ENCODE results near the gene SYTL3. TPM values are rescaled to one million over a fixed set of nuclear protein-coding genes. Genes with fewer than 3 reads are reported as not detected.

The SYTL3 gene
- total and polyA plus RNA-seq, 2 experiments from 2014 or later = 0.07 TPM; not detected in 1

DNA sequence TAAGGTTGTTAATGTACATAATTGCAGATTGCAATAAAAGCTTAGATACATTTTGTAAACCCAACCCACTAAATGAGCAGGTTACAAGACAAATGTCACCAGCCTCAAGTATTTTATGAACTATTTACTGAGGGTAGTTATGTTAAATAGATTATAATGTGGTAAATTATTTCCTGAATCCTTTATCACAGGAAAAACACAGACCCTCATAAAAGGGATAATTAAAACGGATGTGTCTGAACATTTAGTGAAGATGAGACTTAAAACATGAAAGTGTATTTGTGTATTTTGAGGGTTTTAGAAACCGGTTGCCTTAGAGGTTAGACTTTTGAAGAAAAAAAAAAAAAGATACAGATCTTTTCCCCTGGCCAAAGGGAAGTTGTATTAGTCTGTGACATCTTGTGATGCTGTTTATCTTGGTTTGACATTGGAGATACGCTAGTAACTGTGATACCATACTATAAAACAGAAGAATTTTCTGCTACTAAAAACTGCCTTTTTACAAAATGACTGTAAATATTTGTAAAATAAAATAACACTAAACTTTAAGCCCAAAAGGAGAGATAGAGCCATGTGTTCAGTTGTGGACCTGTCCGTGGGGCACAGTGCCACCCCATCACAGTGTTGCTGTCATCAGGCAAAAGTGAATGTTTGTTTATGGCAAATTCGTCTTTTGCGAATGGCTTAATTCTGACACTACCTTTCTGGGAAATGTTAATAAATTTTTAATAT lies 15.0 kb upstream of the SYTL3 start (continued):
- TF ChIP-seq, protein P1, sequence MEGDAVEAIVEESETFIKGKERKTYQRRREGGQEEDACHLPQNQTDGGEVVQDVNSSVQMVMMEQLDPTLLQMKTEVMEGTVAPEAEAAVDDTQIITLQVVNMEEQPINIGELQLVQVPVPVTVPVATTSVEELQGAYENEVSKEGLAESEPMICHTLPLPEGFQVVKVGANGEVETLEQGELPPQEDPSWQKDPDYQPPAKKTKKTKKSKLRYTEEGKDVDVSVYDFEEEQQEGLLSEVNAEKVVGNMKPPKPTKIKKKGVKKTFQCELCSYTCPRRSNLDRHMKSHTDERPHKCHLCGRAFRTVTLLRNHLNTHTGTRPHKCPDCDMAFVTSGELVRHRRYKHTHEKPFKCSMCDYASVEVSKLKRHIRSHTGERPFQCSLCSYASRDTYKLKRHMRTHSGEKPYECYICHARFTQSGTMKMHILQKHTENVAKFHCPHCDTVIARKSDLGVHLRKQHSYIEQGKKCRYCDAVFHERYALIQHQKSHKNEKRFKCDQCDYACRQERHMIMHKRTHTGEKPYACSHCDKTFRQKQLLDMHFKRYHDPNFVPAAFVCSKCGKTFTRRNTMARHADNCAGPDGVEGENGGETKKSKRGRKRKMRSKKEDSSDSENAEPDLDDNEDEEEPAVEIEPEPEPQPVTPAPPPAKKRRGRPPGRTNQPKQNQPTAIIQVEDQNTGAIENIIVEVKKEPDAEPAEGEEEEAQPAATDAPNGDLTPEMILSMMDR (conservative IDR thresholded peaks at IDR 0.05; ENCODE audit: low read depth in 2 of 2) = no peak
- no peak for TF ChIP-seq CREB1 (CRISPR knock-in tag; IDR thresholded peaks at IDR 0.05; ENCODE audit: low read depth)
- TF ChIP-seq ZNF114 (CRISPR knock-in tag; IDR thresholded peaks at IDR 0.05) = no peak

DNA sequence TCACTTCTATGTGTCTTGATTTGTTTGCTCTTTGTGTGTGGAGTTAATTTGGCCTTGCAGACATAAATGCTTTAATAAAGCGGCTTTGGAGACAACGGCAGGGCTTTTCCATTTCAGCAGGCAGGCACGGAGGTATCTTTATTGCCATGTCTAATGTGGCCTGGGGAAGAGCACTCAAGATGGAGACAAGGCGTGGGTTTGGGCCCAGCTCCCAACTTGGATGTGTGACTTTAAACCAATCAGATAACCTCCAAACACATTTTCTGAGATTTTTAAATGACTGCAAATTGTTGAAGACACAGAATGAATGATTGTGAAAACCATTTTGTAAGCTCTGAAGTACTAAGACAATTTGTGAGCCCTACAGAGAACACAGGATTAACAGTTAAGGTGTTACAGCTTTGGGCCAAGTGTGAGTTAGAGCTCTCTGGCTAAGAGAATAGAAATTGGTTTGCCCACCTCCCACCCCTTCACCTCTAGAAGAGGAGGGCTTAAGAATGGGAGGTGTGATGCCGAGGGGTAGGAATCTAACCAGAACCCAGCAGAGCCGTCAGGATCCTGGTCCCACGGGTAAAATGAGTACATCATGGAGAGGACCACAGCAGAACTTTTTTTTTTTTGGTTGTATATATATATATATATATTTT lies 14.3 kb upstream of the SYTL3 start:
- Mint-ChIP-seq H3K27me3 (ENCODE audit: insufficient read depth, low read depth, poor library complexity) (peaks cover 8% of the 10 kb centered on the region), H3K4me1 (peaks cover 7% of the 10 kb centered on the region; the same call in 2 of the 3 replicates), H3K9me3 (no peaks in the 10 kb centered on the region), H3K4me3 (no peak overlapping the region), H3K27ac (no peak overlapping the region), H3K36me3 (ENCODE audit: low read depth) (peaks cover 47% of the 10 kb centered on the region)
- H4K20me1 ChIP-seq (replicated peaks; ENCODE audit: insufficient read depth) = peaks cover 13% of the 10 kb centered on the region
- no peaks in the 10 kb centered on the region for H3K27me3 ChIP-seq (ENCODE audit: insufficient read depth)
- H3F3A ChIP-seq (replicated peaks; ENCODE audit: low read depth) = no peaks in the 10 kb centered on the region
- H3K4me2 ChIP-seq = no peak overlapping the region
- H3K79me2 ChIP-seq (replicated peaks; ENCODE audit: insufficient read depth) = peaks cover 10% of the 10 kb centered on the region
- H3K4me1 ChIP-seq (ENCODE audit: insufficient read depth) = no peaks in the 10 kb centered on the region
- H3K9me2 ChIP-seq (ENCODE audit: insufficient read depth) = no peaks in the 10 kb centered on the region
- H3K36me3 ChIP-seq (ENCODE audit: insufficient read depth) = no peaks in the 10 kb centered on the region; the same call in 1 of the 2 replicates
- no peak overlapping the region for H2AFZ ChIP-seq
- no peak overlapping the region for H3K4me3 ChIP-seq
- DNase-seq (ENCODE audit: low spot score) (no peak), ATAC-seq (no peak)
- peak overlapping the region; percentile 51 for H3K27ac ChIP-seq (ENCODE audit: low read depth)
- no peak for TF ChIP-seq NANOG (IDR thresholded peaks at IDR 0.05; ENCODE audit: borderline replicate concordance)
- TF ChIP-seq, protein P2, sequence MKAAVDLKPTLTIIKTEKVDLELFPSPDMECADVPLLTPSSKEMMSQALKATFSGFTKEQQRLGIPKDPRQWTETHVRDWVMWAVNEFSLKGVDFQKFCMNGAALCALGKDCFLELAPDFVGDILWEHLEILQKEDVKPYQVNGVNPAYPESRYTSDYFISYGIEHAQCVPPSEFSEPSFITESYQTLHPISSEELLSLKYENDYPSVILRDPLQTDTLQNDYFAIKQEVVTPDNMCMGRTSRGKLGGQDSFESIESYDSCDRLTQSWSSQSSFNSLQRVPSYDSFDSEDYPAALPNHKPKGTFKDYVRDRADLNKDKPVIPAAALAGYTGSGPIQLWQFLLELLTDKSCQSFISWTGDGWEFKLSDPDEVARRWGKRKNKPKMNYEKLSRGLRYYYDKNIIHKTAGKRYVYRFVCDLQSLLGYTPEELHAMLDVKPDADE (IDR thresholded peaks at IDR 0.05) = no peak
- no peak for TF ChIP-seq ZNF331 (CRISPR knock-in tag; IDR thresholded peaks at IDR 0.05; ENCODE audit: low read depth)
- no peak for TF ChIP-seq POLR2AphosphoS5 (IDR thresholded peaks at IDR 0.05; ENCODE audit: low read depth)
- TF ChIP-seq, protein P1 (conservative IDR thresholded peaks at IDR 0.05; ENCODE audit: low read depth in 2 of 2) = no peak
- no peak for TF ChIP-seq EZH2phosphoT487 (IDR thresholded peaks at IDR 0.05; ENCODE audit: unreplicated experiment)
- TF ChIP-seq, protein P3, sequence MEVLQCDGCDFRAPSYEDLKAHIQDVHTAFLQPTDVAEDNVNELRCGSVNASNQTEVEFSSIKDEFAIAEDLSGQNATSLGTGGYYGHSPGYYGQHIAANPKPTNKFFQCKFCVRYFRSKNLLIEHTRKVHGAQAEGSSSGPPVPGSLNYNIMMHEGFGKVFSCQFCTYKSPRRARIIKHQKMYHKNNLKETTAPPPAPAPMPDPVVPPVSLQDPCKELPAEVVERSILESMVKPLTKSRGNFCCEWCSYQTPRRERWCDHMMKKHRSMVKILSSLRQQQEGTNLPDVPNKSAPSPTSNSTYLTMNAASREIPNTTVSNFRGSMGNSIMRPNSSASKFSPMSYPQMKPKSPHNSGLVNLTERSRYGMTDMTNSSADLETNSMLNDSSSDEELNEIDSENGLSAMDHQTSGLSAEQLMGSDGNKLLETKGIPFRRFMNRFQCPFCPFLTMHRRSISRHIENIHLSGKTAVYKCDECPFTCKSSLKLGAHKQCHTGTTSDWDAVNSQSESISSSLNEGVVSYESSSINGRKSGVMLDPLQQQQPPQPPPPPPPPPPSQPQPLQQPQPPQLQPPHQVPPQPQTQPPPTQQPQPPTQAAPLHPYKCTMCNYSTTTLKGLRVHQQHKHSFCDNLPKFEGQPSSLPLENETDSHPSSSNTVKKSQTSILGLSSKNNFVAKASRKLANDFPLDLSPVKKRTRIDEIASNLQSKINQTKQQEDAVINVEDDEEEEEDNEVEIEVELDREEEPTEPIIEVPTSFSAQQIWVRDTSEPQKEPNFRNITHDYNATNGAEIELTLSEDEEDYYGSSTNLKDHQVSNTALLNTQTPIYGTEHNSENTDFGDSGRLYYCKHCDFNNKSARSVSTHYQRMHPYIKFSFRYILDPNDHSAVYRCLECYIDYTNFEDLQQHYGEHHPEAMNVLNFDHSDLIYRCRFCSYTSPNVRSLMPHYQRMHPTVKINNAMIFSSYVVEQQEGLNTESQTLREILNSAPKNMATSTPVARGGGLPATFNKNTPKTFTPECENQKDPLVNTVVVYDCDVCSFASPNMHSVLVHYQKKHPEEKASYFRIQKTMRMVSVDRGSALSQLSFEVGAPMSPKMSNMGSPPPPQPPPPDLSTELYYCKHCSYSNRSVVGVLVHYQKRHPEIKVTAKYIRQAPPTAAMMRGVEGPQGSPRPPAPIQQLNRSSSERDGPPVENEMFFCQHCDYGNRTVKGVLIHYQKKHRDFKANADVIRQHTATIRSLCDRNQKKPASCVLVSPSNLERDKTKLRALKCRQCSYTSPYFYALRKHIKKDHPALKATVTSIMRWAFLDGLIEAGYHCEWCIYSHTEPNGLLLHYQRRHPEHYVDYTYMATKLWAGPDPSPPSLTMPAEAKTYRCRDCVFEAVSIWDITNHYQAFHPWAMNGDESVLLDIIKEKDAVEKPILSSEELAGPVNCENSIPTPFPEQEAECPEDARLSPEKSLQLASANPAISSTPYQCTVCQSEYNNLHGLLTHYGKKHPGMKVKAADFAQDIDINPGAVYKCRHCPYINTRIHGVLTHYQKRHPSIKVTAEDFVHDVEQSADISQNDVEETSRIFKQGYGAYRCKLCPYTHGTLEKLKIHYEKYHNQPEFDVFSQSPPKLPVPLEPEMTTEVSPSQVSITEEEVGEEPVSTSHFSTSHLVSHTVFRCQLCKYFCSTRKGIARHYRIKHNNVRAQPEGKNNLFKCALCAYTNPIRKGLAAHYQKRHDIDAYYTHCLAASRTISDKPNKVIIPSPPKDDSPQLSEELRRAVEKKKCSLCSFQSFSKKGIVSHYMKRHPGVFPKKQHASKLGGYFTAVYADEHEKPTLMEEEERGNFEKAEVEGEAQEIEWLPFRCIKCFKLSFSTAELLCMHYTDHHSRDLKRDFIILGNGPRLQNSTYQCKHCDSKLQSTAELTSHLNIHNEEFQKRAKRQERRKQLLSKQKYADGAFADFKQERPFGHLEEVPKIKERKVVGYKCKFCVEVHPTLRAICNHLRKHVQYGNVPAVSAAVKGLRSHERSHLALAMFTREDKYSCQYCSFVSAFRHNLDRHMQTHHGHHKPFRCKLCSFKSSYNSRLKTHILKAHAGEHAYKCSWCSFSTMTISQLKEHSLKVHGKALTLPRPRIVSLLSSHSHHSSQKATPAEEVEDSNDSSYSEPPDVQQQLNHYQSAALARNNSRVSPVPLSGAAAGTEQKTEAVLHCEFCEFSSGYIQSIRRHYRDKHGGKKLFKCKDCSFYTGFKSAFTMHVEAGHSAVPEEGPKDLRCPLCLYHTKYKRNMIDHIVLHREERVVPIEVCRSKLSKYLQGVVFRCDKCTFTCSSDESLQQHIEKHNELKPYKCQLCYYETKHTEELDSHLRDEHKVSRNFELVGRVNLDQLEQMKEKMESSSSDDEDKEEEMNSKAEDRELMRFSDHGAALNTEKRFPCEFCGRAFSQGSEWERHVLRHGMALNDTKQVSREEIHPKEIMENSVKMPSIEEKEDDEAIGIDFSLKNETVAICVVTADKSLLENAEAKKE (CRISPR knock-in tag; IDR thresholded peaks at IDR 0.05) = no peak
- TF ChIP-seq STAT1 (IDR thresholded peaks at IDR 0.05; ENCODE audit: unreplicated experiment) = no peak
- TF ChIP-seq ZNF114 (CRISPR knock-in tag; IDR thresholded peaks at IDR 0.05) = no peak
- TF ChIP-seq CREB1 (CRISPR knock-in tag; IDR thresholded peaks at IDR 0.05; ENCODE audit: low read depth) = no peak
- TF ChIP-seq EZH2 (IDR thresholded peaks at IDR 0.05; ENCODE audit: low read depth, unreplicated experiment) = no peak
- no peak for TF ChIP-seq JUNB (IDR thresholded peaks at IDR 0.05; ENCODE audit: unreplicated experiment)
